H9 (cell line): ENCODE results near the gene UROS. TPM values are rescaled to one million over a fixed set of nuclear protein-coding genes. Genes with fewer than 3 reads are reported as not detected.
A peak's percentile ranks its signal among the peaks of the same experiment; 100 is the strongest.

Source experiments
- DNase-seq: peaks from one replicate; pipeline ENCODE4 v3.0.0-alpha.2; 2017
- H2AFZ ChIP-seq: one replicate; pipeline ENCODE4 v1.6.1; 2013; ENCODE audit warnings: mild to moderate bottlenecking, low read length, control low read depth, moderate library complexity
- H2AK5ac ChIP-seq: 2 replicates; pipeline ENCODE4 v1.6.1; 2013; ENCODE audit warnings: low read length, control low read depth, mixed read lengths; ENCODE audit not compliant: insufficient read length
- H2BK120ac ChIP-seq: one replicate; pipeline ENCODE4 v1.6.1; 2013; ENCODE audit warnings: low read depth, mild to moderate bottlenecking, low read length, control low read depth, inconsistent platforms; ENCODE audit not compliant: poor library complexity, severe bottlenecking
- H2BK12ac ChIP-seq: 2 replicates; pipeline ENCODE4 v1.6.1; 2013; ENCODE audit warnings: low read length, control low read depth, mixed read lengths, low read depth; ENCODE audit not compliant: insufficient read length
- H2BK15ac ChIP-seq: 2 replicates; pipeline ENCODE4 v1.6.1; 2013; ENCODE audit warnings: low read depth, low read length, control low read depth
- H2BK20ac ChIP-seq: one replicate; pipeline ENCODE4 v1.6.1; 2013; ENCODE audit warnings: low read depth, mild to moderate bottlenecking, low read length, control low read depth, inconsistent platforms; ENCODE audit not compliant: poor library complexity, severe bottlenecking
- H2BK5ac ChIP-seq: 2 replicates; pipeline ENCODE4 v1.6.1; 2013; ENCODE audit warnings: low read length, control low read depth, mixed read lengths; ENCODE audit not compliant: insufficient read length
- H3K14ac ChIP-seq: 2 replicates; pipeline ENCODE4 v1.6.1; 2013; ENCODE audit warnings: low read length, control low read depth; ENCODE audit not compliant: insufficient read depth
- H3K18ac ChIP-seq: 2 replicates; pipeline ENCODE4 v1.6.1; 2013; ENCODE audit warnings: low read depth, mild to moderate bottlenecking, mixed read lengths, low read length, control low read depth; ENCODE audit not compliant: insufficient read length
- H3K23ac ChIP-seq: 2 replicates; pipeline ENCODE4 v1.6.1; 2013; ENCODE audit warnings: low read length, control low read depth, mixed read lengths, low read depth; ENCODE audit not compliant: insufficient read length
- H3K23me2 ChIP-seq: 2 replicates; pipeline ENCODE4 v1.6.1; 2013; ENCODE audit warnings: low read depth, mild to moderate bottlenecking, mixed read lengths, low read length, control low read depth; ENCODE audit not compliant: insufficient read length, poor library complexity, severe bottlenecking
- H3K27ac ChIP-seq: 2 replicates; pipeline ENCODE4 v1.5.1; 2013; ENCODE audit warnings: low read length, control low read depth, mixed read lengths, low read depth; ENCODE audit not compliant: insufficient read length
- H3K27me3 ChIP-seq: 2 replicates; pipeline ENCODE4 v1.6.1; 2013; ENCODE audit warnings: low read length, control low read depth, inconsistent platforms; ENCODE audit not compliant: insufficient read depth
- H3K4ac ChIP-seq: 2 replicates; pipeline ENCODE4 v1.6.1; 2013; ENCODE audit warnings: low read depth, mild to moderate bottlenecking, control low read depth, inconsistent platforms, low read length, moderate library complexity
- H3K4me1 ChIP-seq: 2 replicates; pipeline ENCODE4 v1.6.1; 2013; ENCODE audit warnings: low read length, control low read depth, inconsistent platforms; ENCODE audit not compliant: insufficient read depth
- H3K4me2 ChIP-seq: 2 replicates; pipeline ENCODE4 v1.6.1; 2013; ENCODE audit warnings: low read length, control low read depth, mixed read lengths; ENCODE audit not compliant: insufficient read length, insufficient read depth
- H3K56ac ChIP-seq: 2 replicates; pipeline ENCODE4 v1.6.1; 2013; ENCODE audit warnings: low read depth, mild to moderate bottlenecking, mixed read lengths, low read length, control low read depth; ENCODE audit not compliant: insufficient read length
- H3K79me1 ChIP-seq: 2 replicates; pipeline ENCODE4 v1.6.1; 2013; ENCODE audit warnings: low read depth, mild to moderate bottlenecking, moderate library complexity, low read length, control low read depth, inconsistent platforms; ENCODE audit not compliant: insufficient read depth, poor library complexity, severe bottlenecking
- H3K79me2 ChIP-seq: 2 replicates; pipeline ENCODE4 v1.6.1; 2013; ENCODE audit warnings: low read length, control low read depth, inconsistent platforms; ENCODE audit not compliant: insufficient read depth
- H3K9ac ChIP-seq: 2 replicates; pipeline ENCODE4 v1.6.1; 2013; ENCODE audit warnings: low read length, control low read depth, mixed read lengths; ENCODE audit not compliant: insufficient read length; ENCODE audit errors: extremely low read depth
- H3K9me3 ChIP-seq: one replicate; pipeline ENCODE4 v1.6.1; 2013; ENCODE audit warnings: low read depth, low read length, inconsistent platforms; ENCODE audit not compliant: control insufficient read depth
- H3T11ph ChIP-seq: one replicate; pipeline ENCODE4 v1.6.1; 2013; ENCODE audit warnings: mild to moderate bottlenecking, low read length, control low read depth, inconsistent platforms
- H4K20me1 ChIP-seq: one replicate; pipeline ENCODE4 v1.6.1; 2013; ENCODE audit not compliant: control insufficient read depth, insufficient read length, insufficient read depth
- H4K5ac ChIP-seq: 2 replicates; pipeline ENCODE4 v1.6.1; 2013; ENCODE audit warnings: low read depth, mild to moderate bottlenecking, mixed read lengths, low read length, control low read depth; ENCODE audit not compliant: insufficient read length
- H4K8ac ChIP-seq: replicated peaks from 2 replicates; pipeline ENCODE4 v1.6.1; 2013; ENCODE audit warnings: low read length, control low read depth, mixed read lengths, low read depth; ENCODE audit not compliant: insufficient read length
- H4K91ac ChIP-seq: 2 replicates; pipeline ENCODE4 v1.6.1; 2013; ENCODE audit warnings: low read depth, mild to moderate bottlenecking, moderate library complexity, mixed read lengths, low read length, control low read depth; ENCODE audit not compliant: insufficient read length
- H3K27ac Mint-ChIP-seq, 3 experiments: 2 replicates in 2 of 3; 3 replicates in 1 of 3; pipeline ENCODE4 v1.8.0; 2020 to 2021; ENCODE audit warnings: mixed read lengths in 3 of 3, mild to moderate bottlenecking in 1 of 3, moderate library complexity in 1 of 3
- H3K27me3 Mint-ChIP-seq: 2 replicates; pipeline ENCODE4 v1.8.0; 2021; ENCODE audit warnings: low read depth, mild to moderate bottlenecking, moderate library complexity, mixed read lengths
- H3K36me3 Mint-ChIP-seq, 3 experiments: 2 replicates in 2 of 3; 3 replicates in 1 of 3; pipeline ENCODE4 v1.8.0; 2020 to 2021; ENCODE audit warnings: low read depth in 3 of 3, mixed read lengths in 3 of 3; ENCODE audit not compliant: insufficient read depth in 1 of 3
- H3K4me1 Mint-ChIP-seq, 2 experiments: 2 replicates each; pipeline ENCODE4 v1.8.0; 2020; ENCODE audit warnings: mixed read lengths in 2 of 2
- H3K4me3 Mint-ChIP-seq, 2 experiments: 2 replicates in 1 of 2; 3 replicates in 1 of 2; pipeline ENCODE4 v1.8.0; 2020 to 2021; ENCODE audit warnings: mild to moderate bottlenecking in 2 of 2, mixed read lengths in 2 of 2, moderate library complexity in 1 of 2
- H3K9me3 Mint-ChIP-seq, 2 experiments: 2 replicates in 1 of 2; 3 replicates in 1 of 2; pipeline ENCODE4 v1.8.0; 2020; ENCODE audit warnings: mild to moderate bottlenecking in 2 of 2, mixed read lengths in 2 of 2, moderate library complexity in 1 of 2
- CTCF ChIP-seq: fragments of 200-600 bp; sonication (generic); conservative IDR thresholded peaks from 3 replicates; pipeline ENCODE4 v1.8.0; 2021; ENCODE audit warnings: antibody characterized with exemption, mild to moderate bottlenecking
- WGBS: extraction: QIAGEN DNeasy Blood & Tissue Kit; methylation state at CpG from one replicate; pipeline ENCODE4 v1.1.7; 2013; ENCODE audit warnings: missing lambda C conversion rate, low lambda C conversion rate, mixed read lengths; ENCODE audit not compliant: insufficient read length; ENCODE audit errors: extremely low coverage; 5-methylcytosine and 5-hydroxymethylcytosine counted together
- total RNA-seq: library from RNA; stranded (reverse); gene quantifications from 2 replicates; pipeline ENCODE4 v1.2.1, GENCODE V29; 2021

UROS gene
- total RNA-seq, 1 experiment from 2014 or later, result 42.3 TPM

- Mint-ChIP-seq H3K4me1 (no peaks in the 10 kb centered on the region), H3K36me3 (no peaks in the 10 kb centered on the region; a peak in 1 of 7 replicates), H3K9me3 (peaks cover 0 to 9% of the 10 kb centered on the region in 2 experiments), H3K4me3 (no peak overlapping the region), H3K27me3 (peaks cover 6% of the 10 kb centered on the region), H3K27ac (peak overlapping the region in 1 of 3 experiments; percentile 10; a peak in 1 of 7 replicates)
- Histone ChIP-seq H3K18ac (no peak overlapping the region), H2BK20ac (no peak overlapping the region), H2BK5ac (no peak overlapping the region), H4K91ac (no peak overlapping the region), H3K4me2 (no peak overlapping the region), H4K5ac (no peak overlapping the region), H4K20me1 (no peaks in the 10 kb centered on the region), H3K27ac (no peak overlapping the region), H2BK15ac (no peak overlapping the region), H3K9me3 (no peaks in the 10 kb centered on the region), H3K4me1 (no peaks in the 10 kb centered on the region), H3K9ac (no peak overlapping the region), H2BK120ac (no peak overlapping the region), H2AFZ (no peak overlapping the region), H3K27me3 (no peaks in the 10 kb centered on the region), H4K8ac (no peak overlapping the region), H3K23me2 (no peaks in the 10 kb centered on the region), H2BK12ac (no peak overlapping the region), H3K4ac (no peak overlapping the region), H3K56ac (no peak overlapping the region), H3K14ac (no peak overlapping the region; the same call in 1 of the 2 replicates), H3K79me2 (no peaks in the 10 kb centered on the region), H3T11ph (no peak overlapping the region), H3K79me1 (no peaks in the 10 kb centered on the region), H3K23ac (no peak overlapping the region), H2AK5ac (no peak overlapping the region)
- WGBS, result no CpG with 5 or more reads among the region's 11 CpGs
- TF ChIP-seq CTCF, result no peak
- DNase-seq, result no peak
Observed at GRCh38 chr10:125782616-125783015, 40.4 kb downstream of the UROS start.
